Heart right ventricle (tissue), 16 donors: Measurements from ENCODE around the gene CD33. TPM values are rescaled to one million over a fixed set of nuclear protein-coding genes. Genes with fewer than 3 reads are reported as not detected.

Experiments used
- ATAC-seq, 8 donors: fragments of 200-7000 bp; cut with Tn5 transposase; one replicate each; pipeline ENCODE4 v1.9.1; 2020; ENCODE audit warnings: mild to moderate bottlenecking in 8 of 8, moderate library complexity in 8 of 8, moderate number of reproducible peaks in 1 of 8
- DNase-seq, 2 donors: peaks; one replicate each; pipeline ENCODE4 v3.0.0-alpha.2; 2020
- H3K27ac ChIP-seq, 10 donors: fragments of 200-600 bp; sonication (generic) in 2 of 10; one replicate each; pipeline versions ENCODE4 v1.5.0 to v1.8.0; 2020 to 2022; ENCODE audit warnings: mild to moderate bottlenecking in 3 of 10
- H3K27me3 ChIP-seq, 7 donors: fragments of 200-600 bp; one replicate each; pipeline ENCODE4 v1.8.0; 2021 to 2022; ENCODE audit warnings: mild to moderate bottlenecking in 2 of 7
- H3K36me3 ChIP-seq, 9 donors: fragments of 200-600 bp; sonication (generic) in 1 of 9; one replicate each; pipeline versions ENCODE4 v1.5.0 to v1.8.0; 2020 to 2022; ENCODE audit warnings: mild to moderate bottlenecking in 2 of 9
- H3K4me1 ChIP-seq, 9 donors: fragments of 200-600 bp; sonication (generic) in 1 of 9; one replicate each; pipeline versions ENCODE4 v1.5.0 to v1.8.0; 2020 to 2022; ENCODE audit warnings: mild to moderate bottlenecking in 4 of 9
- H3K4me3 ChIP-seq, 10 donors: fragments of 200-600 bp; sonication (generic) in 2 of 10; one replicate each; pipeline versions ENCODE4 v1.5.0 to v1.8.0; 2020 to 2022; ENCODE audit warnings: mild to moderate bottlenecking in 7 of 10, moderate library complexity in 2 of 10
- H3K9me3 ChIP-seq, 11 donors: fragments of 200-600 bp in 10 of 11; sonication (generic) in 2 of 11; one replicate each; pipeline versions ENCODE4 v1.5.0 to v1.8.0; 2013 to 2022; ENCODE audit warnings: mild to moderate bottlenecking in 2 of 11, control low read depth in 1 of 11, moderate library complexity in 1 of 11
- CTCF ChIP-seq, 9 donors: fragments of 200-600 bp; sonication (generic) in 2 of 9; IDR thresholded peaks; one replicate each; pipeline versions ENCODE4 v1.5.0 to v1.8.0; 2021 to 2022; ENCODE audit warnings: antibody characterized with exemption in 9 of 9, mild to moderate bottlenecking in 5 of 9, moderate library complexity in 1 of 9
- WGBS, 2 donors: extraction: QIAGEN DNeasy Blood & Tissue Kit; methylation state at CpG; one replicate each; pipeline ENCODE4 v1.1.7; 2013; ENCODE audit warnings: inconsistent platforms in 1 of 2; 5-methylcytosine and 5-hydroxymethylcytosine counted together
- intact Hi-C, 10 donors: fragments of 100-400 bp; cut with DNase I; formaldehyde crosslinking; loops; one replicate each; pipeline versions ENCODE4 v1.11.1 to v1.14.2; 2022
- polyA plus RNA-seq, 2 donors: library from polyadenylated mRNA; stranded (reverse); fragments of 200-250 nt; gene quantifications; one replicate each; pipeline ENCODE4 v1.2.3, GENCODE V29; 2013
- total RNA-seq, 10 donors: library from RNA; stranded (reverse); fragmentation: NEBNext Ultra II Directional in 3 of 10; extraction: Animal tissue kit (Norgen Biotek cat#: 25700) in 3 of 10; gene quantifications; one replicate each; pipeline versions ENCODE4 v1.2.1 to v1.2.4, GENCODE V29; 2021 to 2023
- donor health status: Arrhythmogenic right ventricular cardiomyopathy.
- donor health status: ischemic (EF 13 %, LVEDD 7.1; RV severe dilation, severe dysfunction).
- donor health status: healthy with polysubstance abuse.
- donor health status: DM: no; HTN: yes; CAD: no.
- donor health status: DM: no; HTN: no; CAD: no.
- donor health status: ischemic (EF 25% LVEDD 6.9; RV normal size, moderate dysfunction).
- donor health status: ischemic (EF 25% LVEDD 5.7; RV mildly dilated, moderate dysfunction).
- donor health status: healthy.
- donor health status: DM: yes; HTN: yes; CAD: no.
- donor health status: Ischemic cardiomyopathy.
- donor health status: ischemic (EF 35%, LVEDD 5.7; RV mildly dilated, moderate dysfunction).
- donor health status: nonischemic (EF 11% LVEDD 7.7; RV severe dilation, severe dysfunction).
- donor health status: DM: yes; HTN: yes; CAD: no.
- donor health status: PGD.
- donor health status: ischemic (EF 29% LVEDD 5.4; RV normal size, mild dysfunction).
- donor health status: nonischemic (EF 23%, LVEDD 6.1; RV moderate dilation, normal function).

Gene CD33
- total and polyA plus RNA-seq, 12 donors: 0.51 to 16.6 (median 2.0) TPM

GRCh38 chr19:51219971-51220370 lies 4.9 kb upstream of the CD33 start:
- Histone ChIP-seq H3K36me3 (no peaks in the 10 kb centered on the region), H3K4me3 (no peak overlapping the region), H3K4me1 (no peaks in the 10 kb centered on the region), H3K27ac (no peak overlapping the region), H3K9me3 (peaks cover 0 to 4% (median 0%) of the 10 kb centered on the region in 11 donors), H3K27me3 (peaks cover 0 to 23% (median 0%) of the 10 kb centered on the region in 7 donors)
- ATAC-seq (no peak), DNase-seq (no peak)
- intact Hi-C loops: no loop called here
- no peak for TF ChIP-seq CTCF (IDR thresholded peaks at IDR 0.05)
- 72 to 74% methylated on average over 1 of the region's 1 CpG for WGBS, 2 donors

GRCh38 chr19:51220996-51221395 lies 3.9 kb upstream of the CD33 start:
- H3K36me3 ChIP-seq: no peaks in the 10 kb centered on the region
- peaks cover 0 to 4% (median 0%) of the 10 kb centered on the region in 9 donors for H3K4me1 ChIP-seq
- H3K4me3 ChIP-seq: no peak overlapping the region
- no peak overlapping the region for H3K27ac ChIP-seq
- ATAC-seq: no peak
- TF ChIP-seq CTCF (IDR thresholded peaks at IDR 0.05): no peak
- H3K9me3 ChIP-seq: no peaks in the 10 kb centered on the region
- H3K27me3 ChIP-seq: peaks cover 0 to 25% (median 3%) of the 10 kb centered on the region in 7 donors
- intact Hi-C loops: no loop called here
- DNase-seq: no peak

GRCh38 chr19:51224163-51224641 lies 678 bp upstream of the CD33 start:
- 24 to 52% methylated on average over 3 of the region's 3 CpGs for whole genome bisulfite sequencing, 2 donors
- H3K4me1 ChIP-seq: peaks cover 0 to 17% (median 0%) of the 10 kb centered on the region in 9 donors
- H3K4me3 ChIP-seq: no peak overlapping the region
- ATAC-seq (no peak), DNase-seq (no peak)
- no peak for TF ChIP-seq CTCF (IDR thresholded peaks at IDR 0.05)
- no peaks in the 10 kb centered on the region for H3K9me3 ChIP-seq
- H3K36me3 ChIP-seq: no peaks in the 10 kb centered on the region
- peak overlapping the region in 1 of 10 donors; percentile 26 for H3K27ac ChIP-seq
- intact Hi-C loops: no loop called here
- peaks cover 0 to 33% (median 6%) of the 10 kb centered on the region in 7 donors for H3K27me3 ChIP-seq

GRCh38 chr19:51226067-51226466 lies 1.2 kb downstream of the CD33 start:
- Histone ChIP-seq H3K27ac (peak overlapping the region in 1 of 10 donors; percentile 70), H3K9me3 (no peaks in the 10 kb centered on the region), H3K4me1 (peaks cover 0 to 17% (median 0%) of the 10 kb centered on the region in 9 donors), H3K27me3 (peaks cover 0 to 25% (median 6%) of the 10 kb centered on the region in 7 donors), H3K36me3 (no peaks in the 10 kb centered on the region), H3K4me3 (peak overlapping the region in 4 of 10 donors; percentile 3 to 54 (median 30))
- no peak for TF ChIP-seq CTCF (IDR thresholded peaks at IDR 0.05)
- DNase-seq: no peak
- ATAC-seq: no peak
- WGBS, 2 donors: 48 to 59% methylated on average over 3 of the region's 3 CpGs
- intact Hi-C loops: no loop called here
